ENCODE data around the gene DAPK2. TPM values are rescaled to one million over a fixed set of nuclear protein-coding genes. Genes with fewer than 3 reads are reported as not detected.

DAPK2 gene
- total and polyA plus RNA-seq, 2 experiments from 2014 or later = 5.8 to 7.5 TPM

GRCh38 chr15:64011736-64012135 is 34.5 kb downstream of the DAPK2 start:
- Histone ChIP-seq H3K79me2 (ENCODE audit: insufficient read depth) (no peaks in the 10 kb centered on the region), H3K4me2 (ENCODE audit: unreplicated experiment) (no peak overlapping the region), H3K36me3 (ENCODE audit: low read depth) (no peaks in the 10 kb centered on the region), H3K4me1 (ENCODE audit: insufficient read depth) (peaks cover 47% of the 10 kb centered on the region), H3K4me3 (no peak overlapping the region), H3K9me3 (ENCODE audit: low read depth) (no peaks in the 10 kb centered on the region), H3K9ac (no peak overlapping the region), H2AFZ (no peak overlapping the region), H3K9me2 (ENCODE audit: insufficient read depth) (no peaks in the 10 kb centered on the region), H3F3A (ENCODE audit: insufficient read depth) (peaks cover 38% of the 10 kb centered on the region), H3K27me3 (replicated peaks; ENCODE audit: insufficient read depth) (no peaks in the 10 kb centered on the region), H3K27ac (no peak overlapping the region), H4K20me1 (ENCODE audit: insufficient read depth) (no peaks in the 10 kb centered on the region)
- 100% methylated on average over 1 of the region's 1 CpG for WGBS, 2 experiments (ENCODE audit: low coverage in 1 of 2, low lambda C conversion rate in 2 of 2, missing lambda C conversion rate in 2 of 2)
- peak; percentile 15 for DNase-seq
- no peak for TF ChIP-seq EZH2phosphoT487 (IDR thresholded peaks at IDR 0.05; ENCODE audit: insufficient read depth, low read depth)
- no peak for TF ChIP-seq EZH2 (IDR thresholded peaks at IDR 0.05; ENCODE audit: insufficient read depth, poor library complexity, severe bottlenecking)
- in situ Hi-C loops (cut with MboI) = no loop called here

GRCh38 chr15:64010719-64011118 is 35.6 kb downstream of the DAPK2 start:
- 20 to 36% methylated on average over 3 of the region's 3 CpGs for WGBS, 2 experiments (ENCODE audit: low coverage in 1 of 2, low lambda C conversion rate in 2 of 2, missing lambda C conversion rate in 2 of 2)
- no peak overlapping the region for H3K4me3 ChIP-seq
- no peaks in the 10 kb centered on the region for H3K79me2 ChIP-seq (ENCODE audit: insufficient read depth)
- H3K27me3 ChIP-seq (replicated peaks; ENCODE audit: insufficient read depth) = no peaks in the 10 kb centered on the region
- no peaks in the 10 kb centered on the region for H3K36me3 ChIP-seq (ENCODE audit: low read depth)
- peaks cover 43% of the 10 kb centered on the region for H3K4me1 ChIP-seq (ENCODE audit: insufficient read depth)
- H3K9me2 ChIP-seq (ENCODE audit: insufficient read depth) = no peaks in the 10 kb centered on the region
- no peaks in the 10 kb centered on the region for H3K9me3 ChIP-seq (ENCODE audit: low read depth)
- peaks cover 38% of the 10 kb centered on the region for H3F3A ChIP-seq (ENCODE audit: insufficient read depth)
- H3K4me2 ChIP-seq (ENCODE audit: unreplicated experiment) = peak overlapping the region; percentile 41
- in situ Hi-C loops (cut with MboI) = no loop called here
- DNase-seq = peak; percentile 93
- TF ChIP-seq EZH2phosphoT487 (IDR thresholded peaks at IDR 0.05; ENCODE audit: insufficient read depth, low read depth) (no peak), EZH2 (IDR thresholded peaks at IDR 0.05; ENCODE audit: insufficient read depth, poor library complexity, severe bottlenecking) (no peak)
- H2AFZ ChIP-seq = no peak overlapping the region
- no peak overlapping the region for H3K9ac ChIP-seq
- H4K20me1 ChIP-seq (ENCODE audit: insufficient read depth) = no peaks in the 10 kb centered on the region
- peak overlapping the region; percentile 44; the same call in 1 of the 2 replicates for H3K27ac ChIP-seq

GRCh38 chr15:64009798-64010261 is 36.5 kb downstream of the DAPK2 start:
- Histone ChIP-seq H3K36me3 (ENCODE audit: low read depth) (no peaks in the 10 kb centered on the region), H3K4me3 (0 out of 2 replicates have a peak overlapping the region, but pooled peaks have one; percentile 2), H3K4me1 (ENCODE audit: insufficient read depth) (peaks cover 45% of the 10 kb centered on the region), H4K20me1 (ENCODE audit: insufficient read depth) (no peaks in the 10 kb centered on the region), H3K27ac (peak overlapping the region; percentile 44), H3K4me2 (ENCODE audit: unreplicated experiment) (peak overlapping the region; percentile 41), H3K9me3 (ENCODE audit: low read depth) (no peaks in the 10 kb centered on the region), H3K9me2 (ENCODE audit: insufficient read depth) (no peaks in the 10 kb centered on the region), H2AFZ (no peak overlapping the region), H3K79me2 (ENCODE audit: insufficient read depth) (no peaks in the 10 kb centered on the region), H3K27me3 (replicated peaks; ENCODE audit: insufficient read depth) (no peaks in the 10 kb centered on the region), H3F3A (ENCODE audit: insufficient read depth) (peaks cover 38% of the 10 kb centered on the region), H3K9ac (peak overlapping the region; percentile 27; the same call in 1 of the 2 replicates)
- WGBS, 2 experiments (ENCODE audit: low coverage in 1 of 2, low lambda C conversion rate in 2 of 2, missing lambda C conversion rate in 2 of 2) = 28 to 29% methylated on average over 4 of the region's 4 CpGs
- peak; percentile 87 for DNase-seq
- in situ Hi-C loops (cut with MboI) = no loop called here
- TF ChIP-seq EZH2phosphoT487 (IDR thresholded peaks at IDR 0.05; ENCODE audit: insufficient read depth, low read depth) = no peak
- TF ChIP-seq EZH2 (IDR thresholded peaks at IDR 0.05; ENCODE audit: insufficient read depth, poor library complexity, severe bottlenecking) = no peak

DNA sequence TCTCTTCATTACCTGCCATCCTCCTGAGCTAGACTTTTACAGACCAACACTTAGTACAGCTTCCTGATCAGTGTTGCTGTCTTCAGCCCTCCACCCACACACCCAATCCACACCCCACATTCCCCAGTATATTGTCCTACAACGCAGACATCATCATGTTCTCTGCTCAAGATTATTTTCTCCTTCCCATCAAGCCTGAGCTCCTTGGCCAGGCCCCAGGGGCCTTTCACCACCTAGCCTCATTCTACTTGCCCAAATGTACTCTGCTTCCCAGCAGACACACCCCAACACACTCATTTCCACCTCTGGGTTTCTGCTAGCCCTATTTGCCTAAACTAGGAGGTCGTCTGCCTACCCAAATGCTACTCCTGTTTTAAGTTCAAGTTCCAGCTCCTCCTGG is 37.0 kb downstream of the DAPK2 start:
- H3K4me2 ChIP-seq (ENCODE audit: unreplicated experiment) = peak overlapping the region; percentile 41
- H3K9ac ChIP-seq = peak overlapping the region; percentile 27; the same call in 1 of the 2 replicates
- in situ Hi-C loops (cut with MboI) = no loop called here
- WGBS, 2 experiments (ENCODE audit: low coverage in 1 of 2, low lambda C conversion rate in 2 of 2, missing lambda C conversion rate in 2 of 2) = 2 to 3% methylated on average over 2 of the region's 2 CpGs
- no peaks in the 10 kb centered on the region for H3K9me3 ChIP-seq (ENCODE audit: low read depth)
- H3K4me3 ChIP-seq = 0 out of 2 replicates have a peak overlapping the region, but pooled peaks have one; percentile 2
- no peaks in the 10 kb centered on the region for H3K79me2 ChIP-seq (ENCODE audit: insufficient read depth)
- no peak for TF ChIP-seq EZH2 (IDR thresholded peaks at IDR 0.05; ENCODE audit: insufficient read depth, poor library complexity, severe bottlenecking)
- TF ChIP-seq EZH2phosphoT487 (IDR thresholded peaks at IDR 0.05; ENCODE audit: insufficient read depth, low read depth) = no peak
- H3F3A ChIP-seq (ENCODE audit: insufficient read depth) = peaks cover 36% of the 10 kb centered on the region
- no peaks in the 10 kb centered on the region for H3K36me3 ChIP-seq (ENCODE audit: low read depth)
- no peaks in the 10 kb centered on the region for H3K27me3 ChIP-seq (replicated peaks; ENCODE audit: insufficient read depth)
- no peaks in the 10 kb centered on the region for H4K20me1 ChIP-seq (ENCODE audit: insufficient read depth)
- H2AFZ ChIP-seq = no peak overlapping the region
- H3K27ac ChIP-seq = peak overlapping the region; percentile 44
- H3K4me1 ChIP-seq (ENCODE audit: insufficient read depth) = peaks cover 46% of the 10 kb centered on the region
- H3K9me2 ChIP-seq (ENCODE audit: insufficient read depth) = no peaks in the 10 kb centered on the region
- DNase-seq = peak; percentile 51

- Histone ChIP-seq H4K20me1 (ENCODE audit: insufficient read depth) (no peaks in the 10 kb centered on the region), H3K79me2 (ENCODE audit: insufficient read depth) (no peaks in the 10 kb centered on the region), H3K27ac (no peak overlapping the region), H3K4me2 (ENCODE audit: unreplicated experiment) (no peak overlapping the region), H3K9ac (no peak overlapping the region), H2AFZ (no peak overlapping the region), H3K4me1 (ENCODE audit: insufficient read depth) (peaks cover 37% of the 10 kb centered on the region), H3K27me3 (replicated peaks; ENCODE audit: insufficient read depth) (no peaks in the 10 kb centered on the region), H3K36me3 (ENCODE audit: low read depth) (no peaks in the 10 kb centered on the region), H3K9me2 (ENCODE audit: insufficient read depth) (no peaks in the 10 kb centered on the region), H3K9me3 (ENCODE audit: low read depth) (no peaks in the 10 kb centered on the region), H3K4me3 (no peak overlapping the region), H3F3A (ENCODE audit: insufficient read depth) (peaks cover 25% of the 10 kb centered on the region)
- in situ Hi-C loops (cut with MboI) = no loop called here
- DNase-seq = no peak
- TF ChIP-seq EZH2 (IDR thresholded peaks at IDR 0.05; ENCODE audit: insufficient read depth, poor library complexity, severe bottlenecking) (no peak), EZH2phosphoT487 (IDR thresholded peaks at IDR 0.05; ENCODE audit: insufficient read depth, low read depth) (no peak)
Observed at GRCh38 chr15:64008177-64008576, 38.1 kb downstream of the DAPK2 start.

Measured in GM23248 (cell line).